Measurements from ENCODE around the gene COL28A1.

The COL28A1 gene

GRCh38 chr7:7566651-7567611, 31.3 kb upstream of the COL28A1 start, which contains the start of gene MIOS:
Gene MIOS, plus strand, starts transcription at chr7:7566884. Its CDS starts 5,592 bp downstream, at chr7:7572476.
- no peak for TF ChIP-seq CTCF (conservative IDR thresholded peaks at IDR 0.05; ENCODE audit: low read depth, low read length)
- peak; percentile 13 for DNase-seq (ENCODE audit: low read depth)
- H3K4me3 ChIP-seq (ENCODE audit: low read length), result peak within 1 kb of the TSS; percentile 77

GRCh38 chr7:7565746-7566650, 30.3 kb upstream of the COL28A1 start:
- no peak for TF ChIP-seq CTCF (conservative IDR thresholded peaks at IDR 0.05; ENCODE audit: low read depth, low read length)
- DNase-seq (ENCODE audit: low read depth), result no peak

GRCh38 chr7:7565018-7565680, 29.5 kb upstream of the COL28A1 start:
- TF ChIP-seq CTCF (conservative IDR thresholded peaks at IDR 0.05; ENCODE audit: low read depth, low read length), result no peak
- H3K4me3 ChIP-seq (ENCODE audit: low read length), result no peak overlapping the region
- no peak for DNase-seq (ENCODE audit: low read depth)

More at GRCh38 chr7:7565746-7566650, 30.3 kb upstream of the COL28A1 start:
- H3K4me3 ChIP-seq (ENCODE audit: low read length), result peak overlapping the region; percentile 77

GRCh38 chr7:7564323-7564780, 28.7 kb upstream of the COL28A1 start:
- DNase-seq (ENCODE audit: low read depth), result no peak
- no peak overlapping the region for H3K4me3 ChIP-seq (ENCODE audit: low read length)
- no peak for TF ChIP-seq CTCF (conservative IDR thresholded peaks at IDR 0.05; ENCODE audit: low read depth, low read length)

- no peak for TF ChIP-seq CTCF (conservative IDR thresholded peaks at IDR 0.05; ENCODE audit: low read depth, low read length)
- no peak for DNase-seq (ENCODE audit: low read depth)
- H3K4me3 ChIP-seq (ENCODE audit: low read length), result no peak overlapping the region
Observed at GRCh38 chr7:7563813-7564212, 28.1 kb upstream of the COL28A1 start.

GRCh38 chr7:7563269-7563668, 27.6 kb upstream of the COL28A1 start:
- TF ChIP-seq CTCF (conservative IDR thresholded peaks at IDR 0.05; ENCODE audit: low read depth, low read length), result no peak
- no peak for DNase-seq (ENCODE audit: low read depth)
- no peak overlapping the region for H3K4me3 ChIP-seq (ENCODE audit: low read length)
